Esophagus mucosa (tissue), 1 donor: ENCODE data around the gene RPAP3. TPM values are rescaled to one million over a fixed set of nuclear protein-coding genes. Genes with fewer than 3 reads are reported as not detected.

Experiments used
- ATAC-seq: fragments of 200-7000 bp; cut with Tn5 transposase; one replicate; pipeline ENCODE4 v1.9.1; 2020
- total RNA-seq: library from RNA; stranded (reverse); gene quantifications from one replicate; pipeline ENCODE4 v1.2.4, GENCODE V29; 2023
- donor health status: DM: yes; HTN: yes; CAD: no.

RPAP3 gene
- total RNA-seq, 1 donor from 2014 or later: 18.2 TPM

DNA sequence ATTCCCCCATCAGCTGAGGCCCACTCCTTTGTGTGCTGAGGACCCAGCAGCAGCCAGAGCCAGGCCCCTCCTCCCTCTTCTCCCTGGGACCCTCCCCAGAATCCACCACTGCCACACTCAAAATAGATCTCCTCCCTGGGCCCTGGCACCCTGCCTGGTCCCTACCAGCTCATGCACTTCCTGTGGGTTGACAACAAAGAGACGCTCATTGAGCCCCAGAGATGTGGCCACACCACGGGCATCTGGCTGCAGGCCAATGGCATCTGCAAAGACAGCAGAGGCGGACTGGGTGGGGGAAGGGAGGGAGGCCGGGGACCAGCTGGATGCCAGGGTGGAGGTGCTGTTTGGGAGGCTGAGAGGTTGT lies 35.5 kb upstream of the RPAP3 start:
- peak; percentile 4 for ATAC-seq

GRCh38 chr12:47740606-47741339 lies 34.9 kb upstream of the RPAP3 start:
- no peak for ATAC-seq

DNA sequence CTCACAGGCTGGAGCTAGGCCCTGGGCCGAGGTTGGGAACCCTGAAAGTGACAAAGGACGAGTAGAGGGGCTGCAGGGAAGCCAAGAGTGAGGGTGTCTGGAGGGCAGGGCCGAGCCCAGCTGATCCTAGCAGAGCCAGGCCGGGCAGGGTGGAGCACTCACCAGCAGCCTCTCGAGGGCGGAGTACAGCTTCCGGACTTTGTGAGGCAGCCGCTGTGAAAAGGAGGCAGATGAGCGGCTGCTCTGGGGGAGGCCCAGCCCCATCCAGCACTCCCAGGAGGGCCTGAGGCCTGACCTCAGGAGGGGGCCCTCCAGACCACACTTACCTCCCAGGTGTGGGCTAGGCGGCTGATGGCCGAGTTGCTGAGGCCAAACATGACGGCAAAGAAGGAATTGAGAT lies 34.1 kb upstream of the RPAP3 start:
- peak; percentile 21 for ATAC-seq

DNA sequence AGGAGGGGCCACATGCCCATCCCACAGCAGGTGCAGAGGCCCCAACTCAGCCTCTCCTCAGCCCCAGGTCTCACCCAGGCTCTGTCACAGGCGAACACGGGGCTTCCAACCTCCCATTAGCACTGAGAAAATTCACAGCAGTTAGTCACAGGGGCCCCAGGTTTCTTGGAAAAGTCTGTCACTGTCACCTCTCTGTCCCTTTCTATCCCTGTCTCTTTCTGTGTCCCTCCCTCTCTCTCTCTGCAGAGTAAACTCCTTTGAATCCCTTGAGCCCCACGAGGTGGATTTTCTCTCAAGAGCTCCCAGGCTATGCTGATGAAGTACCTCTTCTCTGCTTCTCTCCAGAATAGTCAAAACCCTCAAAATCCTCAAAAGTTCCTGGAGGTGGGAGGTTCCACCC lies 33.5 kb upstream of the RPAP3 start:
- ATAC-seq: no peak

GRCh38 chr12:47737936-47738594 lies 32.2 kb upstream of the RPAP3 start:
- no peak for ATAC-seq

- ATAC-seq: peak; percentile 4
Measured at GRCh38 chr12:47736877-47737676, 31.2 kb upstream of the RPAP3 start.

DNA sequence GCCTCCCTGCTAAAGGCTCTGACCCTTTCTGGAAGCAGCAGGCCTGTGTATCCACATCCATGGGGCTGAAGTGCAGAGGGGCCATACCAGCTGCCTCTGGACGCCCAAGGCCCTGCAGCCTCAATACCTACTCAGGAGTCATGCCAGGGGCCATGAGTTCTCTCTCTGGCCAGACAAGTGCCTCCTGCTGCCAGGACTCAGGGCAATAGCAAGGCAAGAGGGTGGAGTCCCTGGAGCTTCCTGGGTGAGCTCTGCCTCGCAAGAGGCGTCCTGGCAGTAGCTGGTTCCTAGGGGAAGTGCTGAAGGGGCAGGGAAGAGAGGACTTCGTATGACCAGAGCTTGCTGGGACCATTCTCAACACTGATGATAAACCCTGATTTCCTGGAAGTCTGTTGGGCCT lies 30.4 kb upstream of the RPAP3 start:
- ATAC-seq: no peak

DNA sequence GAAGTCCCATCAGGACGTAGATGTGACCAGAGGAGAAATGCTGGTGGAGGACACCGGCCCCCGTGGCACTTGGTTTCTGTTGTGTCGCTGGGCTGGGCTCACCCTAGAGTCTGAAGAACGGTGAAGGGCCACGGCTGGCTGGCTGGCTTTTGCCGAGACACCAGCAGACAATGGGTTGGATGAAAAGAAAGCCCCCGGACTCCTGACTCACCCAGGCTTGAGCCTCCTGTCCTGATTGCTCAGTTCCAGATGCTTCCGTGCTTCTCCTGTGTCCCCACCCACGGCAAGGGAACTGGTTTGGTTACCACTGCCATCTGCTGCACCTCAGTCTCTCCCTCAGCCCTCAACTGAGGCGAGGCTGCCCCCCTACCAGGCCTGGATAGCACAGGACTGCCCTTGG lies 29.8 kb upstream of the RPAP3 start:
- peak; percentile 70 for ATAC-seq

DNA sequence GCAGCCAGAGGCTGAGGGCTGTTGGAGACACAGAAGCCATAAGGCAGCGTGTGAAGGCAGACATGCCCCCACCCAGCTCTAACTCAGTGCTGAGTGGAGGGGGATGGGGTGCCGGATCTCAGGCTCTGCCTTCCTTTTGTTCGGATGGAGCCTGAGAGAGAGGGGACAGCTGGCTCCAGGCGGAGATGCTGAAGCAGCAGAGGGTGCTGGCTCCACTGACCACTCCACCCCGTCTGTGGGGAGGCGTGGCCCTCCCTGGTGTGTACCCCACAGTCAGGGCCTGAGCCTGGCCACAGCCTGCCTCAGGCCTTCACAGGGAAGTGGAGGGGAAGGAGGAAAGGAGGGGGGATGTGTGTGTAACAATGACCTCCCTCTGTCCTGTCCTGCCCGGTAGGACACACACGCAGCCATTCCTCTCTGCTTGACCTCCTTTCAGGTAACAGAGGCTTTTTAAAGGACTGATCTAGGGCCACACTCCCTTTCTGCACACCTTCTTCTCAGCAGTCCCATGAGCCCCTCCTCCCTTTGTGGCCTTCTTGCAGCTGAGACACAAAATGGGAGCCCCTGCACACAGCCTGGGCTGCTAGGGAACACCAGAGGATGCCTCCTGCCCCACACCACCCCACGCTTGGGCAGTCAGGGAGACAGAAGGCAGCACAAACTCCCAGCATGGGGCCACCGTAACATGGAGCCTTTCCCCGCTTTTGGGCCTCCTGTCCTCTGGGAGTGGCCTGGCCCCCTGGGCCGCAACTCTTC lies 29.1 kb upstream of the RPAP3 start:
- ATAC-seq: no peak

- peak; percentile 14 for ATAC-seq
Measured at GRCh38 chr12:47733142-47733541, 27.3 kb upstream of the RPAP3 start.

- no peak for ATAC-seq
Measured at GRCh38 chr12:47732504-47732903, 26.7 kb upstream of the RPAP3 start.

- ATAC-seq: no peak
Measured at GRCh38 chr12:47731723-47732122, 25.9 kb upstream of the RPAP3 start.

- ATAC-seq: no peak
Measured at GRCh38 chr12:47730341-47730744, 24.5 kb upstream of the RPAP3 start.

- peak; percentile 15 for ATAC-seq
Measured at GRCh38 chr12:47729233-47729632, 23.4 kb upstream of the RPAP3 start.

- ATAC-seq: peak; percentile 38
Measured at GRCh38 chr12:47725893-47726292, 20.1 kb upstream of the RPAP3 start.

GRCh38 chr12:47725091-47725772 lies 19.4 kb upstream of the RPAP3 start, which contains the start of gene ENDOU:
ENDOU (minus strand) TSS chr12:47725490; CDS start chr12:47725413, 77 bp downstream.
- ATAC-seq: peak; percentile 80

- peak; percentile 72 for ATAC-seq
Measured at GRCh38 chr12:47722941-47723631, 17.3 kb upstream of the RPAP3 start.

GRCh38 chr12:47722136-47722834 lies 16.5 kb upstream of the RPAP3 start:
- peak; percentile 57 for ATAC-seq

DNA sequence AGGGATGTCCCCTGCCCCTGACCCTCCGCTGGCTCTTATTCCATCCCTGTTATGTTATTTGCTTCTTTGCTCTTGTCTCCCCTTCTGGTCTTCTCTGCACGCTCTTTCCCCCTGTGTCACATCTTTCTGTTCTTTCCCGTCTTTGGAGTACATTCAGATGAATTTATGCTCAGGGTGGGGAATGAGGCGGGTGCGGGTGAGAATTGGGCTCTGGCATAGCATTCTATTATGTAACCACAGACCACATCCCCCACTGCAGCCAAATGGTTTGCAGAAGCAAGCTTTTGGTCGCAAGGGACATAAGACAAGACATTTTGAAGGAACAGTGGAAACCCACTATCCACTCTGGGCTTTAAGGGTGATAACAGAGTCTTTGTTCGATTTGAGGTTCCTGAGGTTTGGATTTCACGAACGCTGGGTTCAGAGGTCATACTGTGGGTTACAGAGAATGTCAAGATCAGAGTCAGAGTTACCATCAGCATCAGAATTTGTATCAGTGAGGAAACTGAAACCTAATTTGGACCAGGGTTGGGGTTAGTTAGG lies 15.7 kb upstream of the RPAP3 start:
- no peak for ATAC-seq

DNA sequence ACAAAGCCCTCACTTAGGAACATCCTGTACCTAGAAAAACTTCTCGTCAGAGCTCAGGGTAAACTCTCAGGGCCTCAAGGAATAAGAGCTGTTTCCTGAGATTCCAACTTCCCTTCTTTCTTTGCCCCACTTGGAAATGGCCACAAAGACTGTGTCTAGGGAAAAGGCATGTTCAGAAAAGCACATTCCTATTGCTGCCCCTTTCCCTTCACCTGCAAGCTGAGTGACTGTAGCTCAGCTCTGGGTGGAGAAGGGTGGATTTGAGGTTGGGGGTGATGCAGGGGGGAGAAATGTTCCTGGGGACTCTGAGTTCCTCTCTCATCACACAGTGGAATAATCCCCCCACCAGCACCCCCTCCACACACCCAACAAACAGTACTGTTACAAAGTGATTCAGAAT lies 12.7 kb upstream of the RPAP3 start:
- no peak for ATAC-seq
